Activated T-cell treated with anti-CD3 and anti-CD28 coated beads, Interleukin-2, amount 50 U/mL, for 48 hours (primary cell): Measurements from ENCODE around the gene WFIKKN2.
"Not testable (repeated sequence)": the region's sequence is repeated elsewhere in the genome, so short reads cannot be mapped to it uniquely, and the experiment has no call there.

Experiments
- DNase-seq, 2 experiments: peaks; one replicate each; pipeline ENCODE4 v3.0.0-alpha.2; 2020

Gene WFIKKN2

GRCh38 chr17:50835301-50836234 is at the start of gene WFIKKN2:
Gene WFIKKN2, plus strand, starts transcription at chr17:50835586. Its CDS starts 352 bp downstream, at chr17:50835938.
- DNase-seq: no peak

GRCh38 chr17:50785946-50786570 is 49.3 kb upstream of the WFIKKN2 start:
- no peak for DNase-seq

GRCh38 chr17:50787106-50787505 is 48.3 kb upstream of the WFIKKN2 start:
- no peak for DNase-seq

GRCh38 chr17:50790618-50791017 is 44.8 kb upstream of the WFIKKN2 start:
- no peak for DNase-seq

GRCh38 chr17:50792132-50792531 is 43.3 kb upstream of the WFIKKN2 start:
- no peak for DNase-seq

GRCh38 chr17:50793007-50793406 is 42.4 kb upstream of the WFIKKN2 start:
- DNase-seq: no peak

- no peak for DNase-seq
Measured at GRCh38 chr17:50794361-50794760, 41.0 kb upstream of the WFIKKN2 start.

- no peak for DNase-seq
Measured at GRCh38 chr17:50797135-50797810, 38.1 kb upstream of the WFIKKN2 start.

GRCh38 chr17:50798424-50799288 is 36.7 kb upstream of the WFIKKN2 start:
- no peak for DNase-seq

GRCh38 chr17:50799582-50799981 is 35.8 kb upstream of the WFIKKN2 start:
- no peak for DNase-seq

GRCh38 chr17:50800196-50800700 is 35.1 kb upstream of the WFIKKN2 start:
- DNase-seq: no peak

GRCh38 chr17:50802609-50803571 is 32.5 kb upstream of the WFIKKN2 start:
- no peak for DNase-seq

- no peak for DNase-seq
Measured at GRCh38 chr17:50803676-50804075, 31.7 kb upstream of the WFIKKN2 start.

- DNase-seq: not testable (repeated sequence)
Measured at GRCh38 chr17:50804749-50805475, 30.5 kb upstream of the WFIKKN2 start.

- DNase-seq: no peak
Measured at GRCh38 chr17:50805486-50805885, 29.9 kb upstream of the WFIKKN2 start.

- DNase-seq: no peak
Measured at GRCh38 chr17:50806141-50806643, 29.2 kb upstream of the WFIKKN2 start.

- DNase-seq: no peak
Measured at GRCh38 chr17:50807009-50807408, 28.4 kb upstream of the WFIKKN2 start.

GRCh38 chr17:50807675-50808074 is 27.7 kb upstream of the WFIKKN2 start:
- DNase-seq: no peak

- no peak for DNase-seq
Measured at GRCh38 chr17:50808413-50808812, 27.0 kb upstream of the WFIKKN2 start.

GRCh38 chr17:50808888-50809287 is 26.5 kb upstream of the WFIKKN2 start:
- no peak for DNase-seq
